ENCODE measurements around the gene INTS7.

- TF ChIP-seq CTCF (IDR thresholded peaks at IDR 0.05) (no peak), POLR2AphosphoS5 (IDR thresholded peaks at IDR 0.05; ENCODE audit: low read depth, low read length) (no peak), SIN3A (IDR thresholded peaks at IDR 0.05; ENCODE audit: borderline replicate concordance, insufficient read depth, low read depth, low read length) (no peak)
These were observed 41.7 kb upstream of the INTS7 start for GRCh38 chr1:212077028-212077427.
